AG04450 (cell line): ENCODE results near the gene SEMA5A. TPM values are rescaled to one million over a fixed set of nuclear protein-coding genes. Genes with fewer than 3 reads are reported as not detected.
A peak's percentile ranks its signal among the peaks of the same experiment; 100 is the strongest.

Experiments used
- CTCF ChIA-PET: fragments of 300-600, 350-600 bp; formaldehyde crosslinking; extraction: SDS; loops from one replicate; lab custom pipeline; 2022; ENCODE audit warnings: antibody characterized with exemption, inconsistent platforms; lab: Charles Lee
- POLR2A ChIA-PET: fragments of 350-600 bp; formaldehyde crosslinking; extraction: SDS; loops from one replicate; lab custom pipeline; 2021; ENCODE audit warnings: antibody characterized with exemption, inconsistent platforms; lab: Yijun Ruan, JAX
- DNase-seq: peaks from one replicate; pipeline ENCODE4 v3.0.0-alpha.2; 2011; ENCODE audit warnings: low read depth, low spot score
- H3K27ac ChIP-seq: one replicate; pipeline ENCODE4 v1.5.1; 2012; ENCODE audit warnings: low read depth, low read length, control low read depth
- H3K27me3 ChIP-seq: one replicate; pipeline ENCODE4 v1.6.0; 2012; ENCODE audit warnings: low read length; ENCODE audit not compliant: control insufficient read depth, insufficient read depth
- H3K4me3 ChIP-seq: 2 replicates; pipeline ENCODE4 v1.5.1; 2011; ENCODE audit warnings: mild to moderate bottlenecking, low read depth, low read length, control low read depth
- H3K9me3 ChIP-seq: 2 replicates; pipeline ENCODE4 v1.5.1; 2012; ENCODE audit warnings: low read length; ENCODE audit not compliant: control insufficient read depth, insufficient read depth
- CTCF ChIP-seq: IDR thresholded peaks from 2 replicates; pipeline ENCODE4 v1.5.1; 2011; ENCODE audit warnings: low read depth, low read length, control low read depth, inconsistent platforms
- polyA plus RNA-seq: library from polyadenylated mRNA; depleted of rRNA; stranded (reverse); fragments of >200 nt; gene quantifications from 2 replicates; pipeline ENCODE4 v1.2.3, GENCODE V29; 2011

Gene SEMA5A
- polyA plus RNA-seq, 1 experiment: 31.8 TPM

GRCh38 chr5:9444346-9444745 is 101.5 kb downstream of the SEMA5A start:
- TF ChIP-seq CTCF: no peak
- Histone ChIP-seq H3K27me3 (no peaks in the 10 kb centered on the region), H3K27ac (no peak overlapping the region), H3K9me3 (peaks cover 3% of the 10 kb centered on the region; the same call in 1 of the 2 replicates), H3K4me3 (no peak overlapping the region)
- CTCF ChIA-PET: no interaction called here
- POLR2A ChIA-PET: no interaction called here
- DNase-seq: no peak

GRCh38 chr5:9441610-9442009 is 104.3 kb downstream of the SEMA5A start:
- ChIA-PET CTCF (no interaction called here), POLR2A (no interaction called here)
- no peak overlapping the region for H3K4me3 ChIP-seq
- H3K9me3 ChIP-seq: peaks cover 3% of the 10 kb centered on the region; the same call in 1 of the 2 replicates
- no peaks in the 10 kb centered on the region for H3K27me3 ChIP-seq
- H3K27ac ChIP-seq: no peak overlapping the region
- DNase-seq: no peak
- no peak for TF ChIP-seq CTCF

GRCh38 chr5:9440517-9440916 is 105.4 kb downstream of the SEMA5A start:
- no peak for DNase-seq
- Histone ChIP-seq H3K27me3 (no peaks in the 10 kb centered on the region), H3K4me3 (no peak overlapping the region), H3K27ac (no peak overlapping the region), H3K9me3 (peaks cover 3% of the 10 kb centered on the region; the same call in 1 of the 2 replicates)
- CTCF ChIA-PET: no interaction called here
- POLR2A ChIA-PET: no interaction called here
- no peak for TF ChIP-seq CTCF

DNA sequence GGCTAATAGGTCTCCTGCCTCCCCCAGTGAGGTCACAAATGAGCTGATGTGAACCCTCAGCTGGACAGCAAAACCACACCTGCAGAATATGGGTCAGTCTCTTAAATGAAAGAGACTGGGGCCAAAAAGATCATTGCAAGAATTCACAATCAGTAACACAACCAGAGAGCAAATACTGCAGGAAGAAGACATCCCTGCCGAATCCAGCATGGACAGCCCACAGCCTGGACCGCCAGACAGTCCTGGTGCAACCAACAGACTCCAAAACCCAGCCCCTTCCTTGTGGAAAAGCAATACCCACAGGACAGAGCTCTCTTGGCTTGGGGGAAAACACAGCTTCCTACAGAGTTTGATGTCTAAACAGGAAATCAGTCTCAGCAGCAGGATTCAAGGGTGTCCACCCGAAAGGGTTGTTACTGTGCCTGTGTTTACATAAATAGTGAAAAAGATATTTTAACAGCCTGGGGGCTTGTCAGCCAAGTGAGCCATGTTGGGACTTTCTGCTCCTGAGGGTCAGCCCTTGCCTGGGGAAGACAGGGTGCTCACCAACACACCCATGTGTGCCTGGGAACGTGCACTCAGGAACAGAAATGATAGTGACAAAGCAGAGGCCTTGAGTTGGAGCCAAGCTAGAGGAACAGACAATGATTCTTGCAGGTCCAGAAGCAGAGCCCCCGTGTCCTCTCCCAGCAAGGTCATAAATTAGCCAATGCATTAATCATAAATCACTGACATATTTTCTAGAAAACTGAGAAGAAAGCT is 106.2 kb downstream of the SEMA5A start:
- no peaks in the 10 kb centered on the region for H3K27me3 ChIP-seq
- peak overlapping the region; percentile 22 for H3K27ac ChIP-seq
- peaks cover 2% of the 10 kb centered on the region; the same call in 1 of the 2 replicates for H3K9me3 ChIP-seq
- CTCF ChIA-PET: interaction anchor here (0.9 kb wide), 1 partner anchor 104 kb away, joined by 3 read pairs; no protein-coding TSS in a partner anchor
- H3K4me3 ChIP-seq: no peak overlapping the region
- POLR2A ChIA-PET: no interaction called here
- no peak for DNase-seq
- no peak for TF ChIP-seq CTCF

DNA sequence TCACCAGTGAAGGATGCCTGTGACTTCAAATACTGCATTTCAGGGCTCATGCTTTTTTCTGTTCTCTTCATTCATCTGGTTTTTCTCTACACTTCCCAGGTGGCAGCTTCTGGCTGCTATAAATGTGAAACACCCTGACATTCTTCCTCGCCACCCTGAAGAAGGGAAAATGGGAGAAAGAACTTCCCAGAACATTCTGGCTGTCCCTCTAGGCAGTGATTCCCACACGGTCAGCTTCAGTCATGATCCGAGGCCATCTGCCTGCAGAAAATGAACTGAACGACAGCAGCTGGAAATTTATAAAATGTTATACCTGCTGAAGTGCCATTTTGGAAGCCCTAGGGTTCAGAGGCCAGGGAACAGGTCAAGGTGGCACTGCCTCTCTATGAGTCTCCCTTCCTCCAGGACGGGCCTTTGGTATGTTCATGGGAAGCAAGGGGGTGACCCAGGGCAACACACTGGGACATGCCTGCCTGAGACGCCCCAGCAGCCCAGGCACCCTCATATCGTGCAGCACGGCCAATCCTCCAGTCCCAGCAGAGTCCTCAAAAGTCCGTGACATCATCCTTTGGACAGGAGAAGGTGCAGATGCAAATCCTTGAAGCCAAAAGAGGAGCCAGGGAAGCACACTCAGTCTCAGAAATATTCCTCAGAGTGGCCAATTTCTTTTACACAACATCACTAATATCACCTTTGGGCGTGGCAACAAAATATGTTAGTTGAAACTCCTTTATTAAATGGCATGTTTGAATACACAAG is 107.1 kb downstream of the SEMA5A start:
- no peak for TF ChIP-seq CTCF
- Histone ChIP-seq H3K27me3 (no peaks in the 10 kb centered on the region), H3K4me3 (no peak overlapping the region), H3K9me3 (no peaks in the 10 kb centered on the region), H3K27ac (no peak overlapping the region)
- CTCF ChIA-PET: no interaction called here
- POLR2A ChIA-PET: no interaction called here
- no peak for DNase-seq
